BLaER1 treated with 17β-estradiol and CSF1 and Interleukin-3, amounts not matched to agents 10 nM and 100 nM (cell line): Measurements from ENCODE around the gene THSD7B.

Experiments
- H3K27ac ChIP-seq, 11 experiments: shearing (Covaris generic); formaldehyde crosslinking; 2 replicates each; pipeline ENCODE4 v1.8.1; 2022
- H3K27me3 ChIP-seq, 11 experiments: shearing (Covaris generic); formaldehyde crosslinking; 2 replicates each; pipeline ENCODE4 v1.8.1; 2022
- H3K36me3 ChIP-seq, 11 experiments: shearing (Covaris generic); formaldehyde crosslinking; 2 replicates each; pipeline ENCODE4 v1.8.1; 2022
- H3K4me1 ChIP-seq, 10 experiments: shearing (Covaris generic); formaldehyde crosslinking; 2 replicates each; pipeline ENCODE4 v1.8.1; 2022
- H3K4me2 ChIP-seq, 11 experiments: shearing (Covaris generic); formaldehyde crosslinking; 2 replicates each; pipeline ENCODE4 v1.8.1; 2022
- H3K4me3 ChIP-seq, 10 experiments: shearing (Covaris generic); formaldehyde crosslinking; 2 replicates each; pipeline ENCODE4 v1.8.1; 2022
- H3K9ac ChIP-seq, 11 experiments: shearing (Covaris generic); formaldehyde crosslinking; 2 replicates each; pipeline ENCODE4 v1.8.1; 2022
- H3K9me3 ChIP-seq, 11 experiments: shearing (Covaris generic); formaldehyde crosslinking; replicated peaks in 1 of 11; 2 replicates each; pipeline ENCODE4 v1.8.1; 2022
- H4K20me1 ChIP-seq, 11 experiments: shearing (Covaris generic); formaldehyde crosslinking; 2 replicates each; pipeline ENCODE4 v1.8.1; 2022
- Cebpa-rat ChIP-seq, 11 experiments: shearing (Covaris generic); IDR thresholded peaks; 2 replicates each; pipeline ENCODE4 v1.8.1; 2022

THSD7B gene

DNA sequence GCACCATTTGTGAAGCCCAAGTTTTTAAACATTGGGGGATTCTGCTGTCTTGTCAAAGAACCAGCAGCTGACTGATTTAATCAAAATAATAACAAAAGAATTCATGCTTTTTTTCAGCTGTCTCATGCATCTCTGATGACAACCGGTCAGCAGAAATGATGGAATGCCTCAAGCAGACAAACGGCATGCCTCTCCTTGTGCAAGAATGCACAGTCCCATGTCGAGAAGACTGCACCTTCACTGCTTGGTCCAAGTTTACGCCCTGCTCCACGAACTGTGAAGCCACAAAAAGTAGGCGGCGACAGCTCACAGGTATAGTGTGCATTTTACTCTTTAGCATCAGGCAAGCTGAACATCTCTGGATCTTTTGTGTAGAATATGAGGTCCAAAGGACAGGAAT is 640.2 kb downstream of the THSD7B start:
- no peak overlapping the region for H3K27ac ChIP-seq

DNA sequence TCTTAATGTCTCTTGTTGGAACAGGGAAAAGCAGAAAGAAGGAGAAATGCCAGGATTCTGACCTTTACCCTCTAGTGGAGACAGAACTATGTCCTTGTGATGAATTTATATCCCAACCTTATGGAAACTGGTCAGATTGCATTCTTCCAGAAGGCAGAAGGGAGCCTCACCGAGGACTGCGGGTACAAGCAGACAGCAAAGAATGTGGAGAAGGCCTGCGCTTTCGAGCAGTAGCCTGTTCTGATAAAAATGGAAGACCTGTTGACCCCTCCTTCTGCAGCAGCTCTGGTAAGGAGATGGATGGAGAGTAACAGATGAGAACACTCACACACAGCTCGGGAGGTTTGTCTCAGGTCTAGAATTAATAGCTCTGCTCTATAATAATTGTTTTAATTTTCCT is 646.2 kb downstream of the THSD7B start:
- no peak for TF ChIP-seq Cebpa-rat (IDR thresholded peaks at IDR 0.05)
- Histone ChIP-seq H3K9me3 (no peaks in the 10 kb centered on the region), H3K4me1 (no peaks in the 10 kb centered on the region), H3K4me3 (no peak overlapping the region), H3K36me3 (no peaks in the 10 kb centered on the region), H4K20me1 (no peaks in the 10 kb centered on the region), H3K9ac (no peak overlapping the region), H3K4me2 (no peak overlapping the region), H3K27me3 (no peaks in the 10 kb centered on the region), H3K27ac (no peak overlapping the region)

More for the DNA sequence above, 640.2 kb downstream of the THSD7B start:
- Histone ChIP-seq H3K4me1 (no peaks in the 10 kb centered on the region), H3K4me2 (no peak overlapping the region), H3K4me3 (no peak overlapping the region), H3K9ac (no peak overlapping the region), H3K36me3 (no peaks in the 10 kb centered on the region), H4K20me1 (no peaks in the 10 kb centered on the region), H3K27me3 (no peaks in the 10 kb centered on the region), H3K9me3 (0 out of 22 replicates have a peak, but pooled peaks cover 0 to 1% (median 0%) of the 10 kb centered on the region in 11 experiments)
- no peak for TF ChIP-seq Cebpa-rat (IDR thresholded peaks at IDR 0.05)

DNA sequence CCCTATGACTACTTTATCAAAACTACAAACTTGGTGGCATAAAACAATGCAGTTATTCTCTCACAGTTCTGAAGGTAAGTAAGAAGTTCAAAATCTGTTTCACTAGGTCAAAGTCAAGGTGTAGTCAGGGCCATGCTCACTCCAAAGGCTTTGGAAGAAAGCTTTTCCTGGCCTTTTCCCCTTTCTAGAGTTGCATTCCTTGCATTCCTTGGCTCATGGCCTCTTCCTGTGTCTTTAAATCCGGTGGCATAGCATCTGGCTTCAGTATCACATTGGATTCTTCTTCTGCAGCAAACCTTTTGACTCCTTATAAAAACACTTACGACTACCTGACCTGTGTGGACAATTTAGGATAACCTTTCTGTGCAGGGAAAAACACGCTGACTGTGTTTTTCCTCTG is 655.4 kb downstream of the THSD7B start:
- Histone ChIP-seq H3K27ac (no peak overlapping the region), H3K4me2 (no peak overlapping the region), H3K9ac (no peak overlapping the region), H3K4me3 (no peak overlapping the region), H3K4me1 (no peaks in the 10 kb centered on the region), H3K9me3 (0 out of 22 replicates have a peak, but pooled peaks cover 0 to 5% (median 0%) of the 10 kb centered on the region in 11 experiments), H4K20me1 (no peaks in the 10 kb centered on the region), H3K27me3 (no peaks in the 10 kb centered on the region), H3K36me3 (no peaks in the 10 kb centered on the region)
- TF ChIP-seq Cebpa-rat (IDR thresholded peaks at IDR 0.05) = no peak

DNA sequence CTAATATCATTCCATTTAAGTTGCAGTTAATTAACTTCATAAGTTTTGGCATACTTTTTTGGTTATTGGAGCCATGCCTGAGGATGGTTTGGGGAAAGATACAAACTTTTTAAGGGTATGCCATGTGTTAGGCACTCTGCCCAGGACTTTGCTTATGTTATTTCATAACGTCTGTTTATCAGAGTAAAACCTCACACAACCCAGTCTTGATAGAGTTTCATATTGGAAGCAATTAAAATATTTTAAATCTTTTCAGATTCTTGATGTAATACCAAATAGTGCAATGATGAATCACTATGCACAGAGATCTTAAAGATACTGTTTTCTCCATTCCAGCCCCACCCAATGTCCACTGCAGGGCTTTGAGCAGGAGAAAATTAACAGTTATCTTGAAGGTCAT is 669.8 kb downstream of the THSD7B start:
- no peak overlapping the region for H3K4me2 ChIP-seq
- no peaks in the 10 kb centered on the region for H3K9me3 ChIP-seq
- no peaks in the 10 kb centered on the region for H3K36me3 ChIP-seq
- H3K4me1 ChIP-seq = no peaks in the 10 kb centered on the region
- H4K20me1 ChIP-seq = no peaks in the 10 kb centered on the region
- H3K9ac ChIP-seq = no peak overlapping the region
- no peak overlapping the region for H3K4me3 ChIP-seq
- no peaks in the 10 kb centered on the region for H3K27me3 ChIP-seq
- H3K27ac ChIP-seq = no peak overlapping the region
- no peak for TF ChIP-seq Cebpa-rat (IDR thresholded peaks at IDR 0.05)

DNA sequence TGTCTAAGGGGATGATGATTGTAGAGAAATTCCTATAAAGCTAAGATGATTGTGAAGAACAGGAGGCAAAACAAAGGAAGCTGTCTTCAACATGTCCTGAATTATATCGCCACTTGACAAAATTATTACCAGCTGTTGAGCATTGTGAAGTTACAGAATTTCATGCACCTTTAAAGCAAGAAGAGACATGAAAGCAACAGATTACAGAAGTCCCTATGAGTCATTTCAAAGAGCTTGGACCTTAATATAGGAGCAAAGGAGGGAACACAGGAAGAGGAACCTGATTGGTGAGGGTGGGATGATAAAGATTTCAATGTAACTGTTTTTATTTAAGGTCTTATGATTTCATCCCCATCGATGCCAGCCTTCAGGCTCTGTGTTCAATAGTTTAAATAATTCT is 672.0 kb downstream of the THSD7B start:
- no peak overlapping the region for H3K27ac ChIP-seq
- H3K36me3 ChIP-seq = no peaks in the 10 kb centered on the region
- no peaks in the 10 kb centered on the region for H3K4me1 ChIP-seq
- no peaks in the 10 kb centered on the region for H3K27me3 ChIP-seq
- no peak for TF ChIP-seq Cebpa-rat (IDR thresholded peaks at IDR 0.05)
- H3K9me3 ChIP-seq = no peaks in the 10 kb centered on the region
- H4K20me1 ChIP-seq = no peaks in the 10 kb centered on the region
- no peak overlapping the region for H3K9ac ChIP-seq
- no peak overlapping the region for H3K4me2 ChIP-seq
- no peak overlapping the region for H3K4me3 ChIP-seq

DNA sequence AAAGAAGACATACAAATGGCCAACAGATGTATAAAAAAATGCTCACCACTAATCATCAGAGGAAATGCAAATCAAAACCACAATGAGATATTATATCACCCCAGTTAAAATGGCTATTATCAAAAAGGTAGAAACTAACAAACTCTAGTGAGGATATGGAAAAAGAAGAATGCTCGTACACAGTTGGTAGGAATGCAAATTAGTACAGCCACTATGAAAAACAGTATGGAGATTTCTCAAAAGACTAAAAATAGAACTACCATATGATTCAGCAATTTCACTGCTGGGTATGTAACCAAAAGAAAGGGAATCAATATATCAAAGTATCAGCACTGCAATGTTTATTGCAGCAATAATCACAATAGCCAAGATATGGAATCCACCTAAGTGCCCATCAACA is 679.6 kb downstream of the THSD7B start:
- no peak overlapping the region for H3K27ac ChIP-seq
- H3K4me1 ChIP-seq = no peaks in the 10 kb centered on the region
- no peaks in the 10 kb centered on the region for H3K27me3 ChIP-seq
- H3K9me3 ChIP-seq = peaks cover 0 to 6% (median 0%) of the 10 kb centered on the region in 11 experiments; a peak in 4 of 22 replicates
- no peak for TF ChIP-seq Cebpa-rat (IDR thresholded peaks at IDR 0.05)
- no peak overlapping the region for H3K4me3 ChIP-seq
- H3K36me3 ChIP-seq = no peaks in the 10 kb centered on the region
- H3K9ac ChIP-seq = no peak overlapping the region
- no peak overlapping the region for H3K4me2 ChIP-seq
- no peaks in the 10 kb centered on the region for H4K20me1 ChIP-seq

DNA sequence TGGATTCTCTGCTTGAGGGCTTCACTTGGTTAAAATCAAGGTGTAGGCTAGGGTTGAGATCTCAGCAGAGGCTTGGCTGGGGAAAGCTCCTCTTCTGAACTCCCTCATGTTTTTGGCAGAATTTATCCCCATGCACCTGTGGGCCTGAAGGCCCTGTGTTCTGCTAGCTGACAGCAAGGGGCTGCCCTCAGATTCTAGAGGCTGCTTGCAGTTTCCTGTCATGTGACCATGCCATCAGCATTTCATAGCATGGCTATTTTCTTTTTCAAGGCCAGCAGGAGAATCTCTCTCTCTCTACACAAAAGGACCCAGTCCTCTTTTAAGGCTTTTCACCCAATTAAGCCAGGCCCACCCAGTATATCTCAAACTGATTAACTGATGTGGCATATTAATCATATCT is 684.1 kb downstream of the THSD7B start:
- no peak for TF ChIP-seq Cebpa-rat (IDR thresholded peaks at IDR 0.05)
- Histone ChIP-seq H3K36me3 (no peaks in the 10 kb centered on the region), H3K4me3 (no peak overlapping the region), H3K27ac (no peak overlapping the region), H3K9ac (no peak overlapping the region), H4K20me1 (no peaks in the 10 kb centered on the region), H3K4me1 (no peaks in the 10 kb centered on the region), H3K4me2 (no peak overlapping the region), H3K9me3 (peaks cover 0 to 6% (median 0%) of the 10 kb centered on the region in 11 experiments; a peak in 4 of 22 replicates), H3K27me3 (no peaks in the 10 kb centered on the region)

DNA sequence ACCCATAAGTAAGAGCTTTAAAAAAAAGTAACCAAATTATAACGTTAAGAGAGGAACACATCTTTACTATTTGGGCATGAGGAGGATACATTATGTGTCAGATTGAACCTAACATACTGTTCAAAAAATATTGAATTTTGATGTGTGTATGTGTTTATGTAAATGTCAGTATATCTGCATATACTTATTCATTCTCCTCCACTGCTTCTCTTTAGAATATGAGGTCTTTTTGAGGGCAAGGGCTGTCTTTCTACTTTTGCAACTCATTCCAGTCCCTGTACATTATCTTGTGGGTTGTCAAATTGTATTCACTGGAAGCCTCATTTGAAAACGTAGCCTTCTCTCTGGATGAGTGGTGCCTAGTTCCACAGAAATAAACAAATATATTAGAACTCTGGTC is 689.5 kb downstream of the THSD7B start:
- Histone ChIP-seq H3K27ac (no peak overlapping the region), H3K9me3 (peaks cover 0 to 15% (median 5%) of the 10 kb centered on the region in 11 experiments; a peak in 9 of 22 replicates), H3K4me2 (no peak overlapping the region), H3K4me1 (no peaks in the 10 kb centered on the region), H3K4me3 (no peak overlapping the region), H3K27me3 (no peaks in the 10 kb centered on the region), H4K20me1 (no peaks in the 10 kb centered on the region), H3K36me3 (no peaks in the 10 kb centered on the region), H3K9ac (no peak overlapping the region)
- TF ChIP-seq Cebpa-rat (IDR thresholded peaks at IDR 0.05) = no peak

GRCh38 chr2:137467246-137467862 is 702.0 kb downstream of the THSD7B start:
- no peak for TF ChIP-seq Cebpa-rat (IDR thresholded peaks at IDR 0.05)
- Histone ChIP-seq H3K27ac (no peak overlapping the region), H3K4me3 (no peak overlapping the region), H3K9ac (no peak overlapping the region), H3K9me3 (no peaks in the 10 kb centered on the region), H3K4me1 (no peaks in the 10 kb centered on the region; a peak in 1 of 20 replicates), H3K36me3 (no peaks in the 10 kb centered on the region), H4K20me1 (no peaks in the 10 kb centered on the region), H3K27me3 (no peaks in the 10 kb centered on the region), H3K4me2 (no peak overlapping the region)

DNA sequence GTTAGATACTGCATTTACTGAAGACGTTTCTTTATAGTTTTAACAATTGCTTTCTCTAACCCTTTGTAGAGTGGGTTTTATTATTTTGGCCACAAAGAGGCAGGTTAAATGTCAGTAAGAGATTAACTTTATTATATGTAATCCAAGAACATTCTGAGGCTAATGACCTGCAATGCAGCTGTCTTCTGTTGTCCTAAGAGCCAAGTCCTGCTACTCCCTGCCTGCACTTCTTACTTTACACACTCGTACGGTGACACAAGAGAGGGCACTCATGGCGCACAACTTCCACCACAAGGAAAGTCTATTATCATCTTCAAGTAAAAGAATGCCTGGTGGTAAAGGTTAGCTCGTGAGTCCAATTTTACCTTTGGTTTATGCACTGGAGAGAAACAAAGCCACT is 727.9 kb downstream of the THSD7B start:
- H3K4me3 ChIP-seq = no peak overlapping the region

More for the DNA sequence above, 727.9 kb downstream of the THSD7B start:
- no peaks in the 10 kb centered on the region for H3K9me3 ChIP-seq
- no peaks in the 10 kb centered on the region for H3K27me3 ChIP-seq
- H4K20me1 ChIP-seq = no peaks in the 10 kb centered on the region
- H3K27ac ChIP-seq = no peak overlapping the region
- no peak overlapping the region for H3K9ac ChIP-seq
- no peak for TF ChIP-seq Cebpa-rat (IDR thresholded peaks at IDR 0.05)
- H3K36me3 ChIP-seq = no peaks in the 10 kb centered on the region
- H3K4me1 ChIP-seq = no peaks in the 10 kb centered on the region
- no peak overlapping the region for H3K4me2 ChIP-seq
